ENCODE results near the gene ZNF546.

Gene ZNF546

GRCh38 chr19:39983695-39984300 lies 13.1 kb upstream of the ZNF546 start:
- Histone ChIP-seq H3K9me3 (ENCODE audit: severe bottlenecking) (peaks cover 14% of the 10 kb centered on the region), H3K4me3 (ENCODE audit: low read depth, low read length) (no peak overlapping the region), H3K36me3 (peaks cover 41% of the 10 kb centered on the region), H3K27ac (no peak overlapping the region), H3K27me3 (ENCODE audit: insufficient read depth, low read depth, severe bottlenecking) (no peaks in the 10 kb centered on the region)
- TF ChIP-seq CTCF (IDR thresholded peaks at IDR 0.05; ENCODE audit: low read depth, low read length): no peak
- no peak for DNase-seq

GRCh38 chr19:39986643-39987042 lies 10.2 kb upstream of the ZNF546 start:
- no peak for DNase-seq
- H3K36me3 ChIP-seq: peaks cover 16% of the 10 kb centered on the region; the same call in 1 of the 2 replicates
- no peak for TF ChIP-seq CTCF (IDR thresholded peaks at IDR 0.05; ENCODE audit: low read depth, low read length)
- no peak overlapping the region for H3K4me3 ChIP-seq (ENCODE audit: low read depth, low read length)
- H3K9me3 ChIP-seq (ENCODE audit: severe bottlenecking): peaks cover 14% of the 10 kb centered on the region
- H3K27me3 ChIP-seq (ENCODE audit: insufficient read depth, low read depth, severe bottlenecking): no peaks in the 10 kb centered on the region
- no peak overlapping the region for H3K27ac ChIP-seq

GRCh38 chr19:39987167-39987566 lies 9.7 kb upstream of the ZNF546 start:
- Histone ChIP-seq H3K4me3 (ENCODE audit: low read depth, low read length) (no peak overlapping the region), H3K27me3 (ENCODE audit: insufficient read depth, low read depth, severe bottlenecking) (no peaks in the 10 kb centered on the region), H3K27ac (no peak overlapping the region), H3K36me3 (peaks cover 12% of the 10 kb centered on the region; the same call in 1 of the 2 replicates), H3K9me3 (ENCODE audit: severe bottlenecking) (peaks cover 14% of the 10 kb centered on the region)
- DNase-seq: no peak
- no peak for TF ChIP-seq CTCF (IDR thresholded peaks at IDR 0.05; ENCODE audit: low read depth, low read length)

- Histone ChIP-seq H3K36me3 (peaks cover 8% of the 10 kb centered on the region; the same call in 1 of the 2 replicates), H3K27me3 (ENCODE audit: insufficient read depth, low read depth, severe bottlenecking) (no peaks in the 10 kb centered on the region), H3K9me3 (ENCODE audit: severe bottlenecking) (peaks cover 14% of the 10 kb centered on the region), H3K4me3 (ENCODE audit: low read depth, low read length) (no peak overlapping the region), H3K27ac (no peak overlapping the region)
- TF ChIP-seq CTCF (IDR thresholded peaks at IDR 0.05; ENCODE audit: low read depth, low read length): no peak
- no peak for DNase-seq
Measured at GRCh38 chr19:39987596-39987995, 9.3 kb upstream of the ZNF546 start.

GRCh38 chr19:39993605-39994004 lies 3.3 kb upstream of the ZNF546 start:
- H3K9me3 ChIP-seq (ENCODE audit: severe bottlenecking): no peaks in the 10 kb centered on the region
- H3K27ac ChIP-seq: no peak overlapping the region
- TF ChIP-seq CTCF (IDR thresholded peaks at IDR 0.05; ENCODE audit: low read depth, low read length): no peak
- no peaks in the 10 kb centered on the region for H3K36me3 ChIP-seq
- no peak for DNase-seq
- no peaks in the 10 kb centered on the region for H3K27me3 ChIP-seq (ENCODE audit: insufficient read depth, low read depth, severe bottlenecking)
- no peak overlapping the region for H3K4me3 ChIP-seq (ENCODE audit: low read depth, low read length)

GRCh38 chr19:39994361-39994760 lies 2.5 kb upstream of the ZNF546 start:
- Histone ChIP-seq H3K27me3 (ENCODE audit: insufficient read depth, low read depth, severe bottlenecking) (no peaks in the 10 kb centered on the region), H3K4me3 (ENCODE audit: low read depth, low read length) (no peak overlapping the region), H3K27ac (no peak overlapping the region), H3K9me3 (ENCODE audit: severe bottlenecking) (no peaks in the 10 kb centered on the region), H3K36me3 (no peaks in the 10 kb centered on the region)
- TF ChIP-seq CTCF (IDR thresholded peaks at IDR 0.05; ENCODE audit: low read depth, low read length): no peak
- no peak for DNase-seq

All from WERI-Rb-1 (cell line).